Endothelial cell of umbilical vein (primary cell): ENCODE measurements around the gene SLC12A5. TPM values are rescaled to one million over a fixed set of nuclear protein-coding genes. Genes with fewer than 3 reads are reported as not detected.
A peak's percentile ranks its signal among the peaks of the same experiment; 100 is the strongest.
"Not testable (repeated sequence)": the region's sequence is repeated elsewhere in the genome, so short reads cannot be mapped to it uniquely, and the experiment has no call there.

ENCODE experiments used
- BruUV-seq: library from RNA; stranded (reverse); fragments of 400-500 nt; replicated peaks from 2 replicates; lab custom pipeline; 2021; lab: Mats Ljungman, UMichigan
- CTCF ChIA-PET: fragments of 300-600, 350-600 bp; sonication (Branson Sonifier 250); formaldehyde crosslinking; loops from one replicate; lab custom pipeline; 2021; ENCODE audit warnings: antibody characterized with exemption, inconsistent platforms; lab: Charles Lee
- POLR2A ChIA-PET: fragments of 300-600, 350-600 bp; sonication (Branson Sonifier 250); formaldehyde crosslinking; loops from one replicate; lab custom pipeline; 2021; ENCODE audit warnings: antibody characterized with exemption, inconsistent platforms; lab: Charles Lee
- DNase-seq: peaks from one replicate; pipeline ENCODE4 v3.0.0-alpha.2; 2011; ENCODE audit warnings: low read depth, low spot score
- FAIRE-seq: peaks from 2 replicates; lab custom pipeline; 2011; peaks lifted over from hg19 to GRCh38; lab: Jason Lieb, UNC
- H2AFZ ChIP-seq: 2 replicates; pipeline ENCODE4 v1.6.0; 2012; ENCODE audit warnings: low read depth, low read length, control low read depth, inconsistent platforms
- H3K27ac ChIP-seq: 2 replicates; pipeline ENCODE4 v1.5.1; 2011; ENCODE audit warnings: low read depth, mild to moderate bottlenecking, control low read depth, low read length, moderate library complexity; ENCODE audit not compliant: insufficient read depth
- H3K27me3 ChIP-seq, 2 experiments: 2 replicates each; pipeline versions ENCODE4 v1.6.0 to v1.6.1; 2011; ENCODE audit warnings: low read length in 2 of 2, mixed read lengths in 1 of 2; ENCODE audit not compliant: control insufficient read depth in 2 of 2, insufficient read depth in 2 of 2
- H3K36me3 ChIP-seq, 2 experiments: 2 replicates in 1 of 2; 3 replicates in 1 of 2; pipeline ENCODE4 v1.5.1; 2011; ENCODE audit warnings: low read length in 2 of 2, mild to moderate bottlenecking in 1 of 2, moderate library complexity in 1 of 2; ENCODE audit not compliant: control insufficient read depth in 2 of 2, insufficient read depth in 2 of 2; ENCODE audit errors: extremely low read depth in 1 of 2
- H3K4me1 ChIP-seq: 3 replicates; pipeline ENCODE4 v1.5.1; 2011; ENCODE audit warnings: mild to moderate bottlenecking, low read length; ENCODE audit not compliant: control insufficient read depth, insufficient read depth; ENCODE audit errors: extremely low read depth
- H3K4me2 ChIP-seq: 2 replicates; pipeline ENCODE4 v1.6.1; 2011; ENCODE audit warnings: low read length, control low read depth, mixed read lengths; ENCODE audit not compliant: insufficient read depth
- H3K4me3 ChIP-seq, 3 experiments: fragments of 200-600 bp in 1 of 3; sonication (generic), shearing (Covaris generic) in 1 of 3; replicated peaks in 1 of 3; 2 replicates each; pipeline ENCODE4 v1.5.1; 2011 to 2016; ENCODE audit warnings: control low read depth in 3 of 3, low read length in 3 of 3, mild to moderate bottlenecking in 2 of 3, inconsistent platforms in 1 of 3, low read depth in 1 of 3, moderate library complexity in 1 of 3; ENCODE audit not compliant: insufficient read depth in 1 of 3
- H3K79me2 ChIP-seq: 2 replicates; pipeline ENCODE4 v1.6.0; 2012; ENCODE audit warnings: low read length, inconsistent platforms; ENCODE audit not compliant: control insufficient read depth, insufficient read depth
- H3K9ac ChIP-seq: replicated peaks from 2 replicates; pipeline ENCODE3; 2011; ENCODE audit warnings: low read length, control low read depth; ENCODE audit not compliant: insufficient read depth; ENCODE audit errors: extremely low read depth
- H3K9me1 ChIP-seq: replicated peaks from 3 replicates; pipeline ENCODE4 v1.6.0; 2011; ENCODE audit warnings: mild to moderate bottlenecking, low read length; ENCODE audit not compliant: control insufficient read depth, insufficient read depth; ENCODE audit errors: extremely low read depth
- H3K9me3 ChIP-seq: replicated peaks from 2 replicates; pipeline ENCODE4 v1.5.1; 2012; ENCODE audit warnings: low read length, inconsistent platforms; ENCODE audit not compliant: control insufficient read depth, insufficient read depth
- H4K20me1 ChIP-seq: replicated peaks from 2 replicates; pipeline ENCODE3; 2011; ENCODE audit warnings: mild to moderate bottlenecking, low read length; ENCODE audit not compliant: control insufficient read depth, insufficient read depth; ENCODE audit errors: extremely low read depth
- EZH2 ChIP-seq: IDR thresholded peaks from 2 replicates; pipeline ENCODE4 v1.6.1; 2012; ENCODE audit warnings: borderline replicate concordance, low read depth, mild to moderate bottlenecking, moderate library complexity, low read length, inconsistent platforms; ENCODE audit not compliant: severe bottlenecking
- dilution Hi-C: fragments of 300-500 bp; cut with MboI; formaldehyde crosslinking; loops from one replicate; pipeline ENCODE4 v1.15.0; 2019; ENCODE audit warnings: low sequenced_read_pairs; ENCODE audit not compliant: extremely low pct_ligation_motif_present
- intact Hi-C: fragments of 100-400 bp; cut with micrococcal nuclease; formaldehyde crosslinking; loops from one replicate; pipeline ENCODE4 v1.10.0; 2022
- polyA plus RNA-seq, 4 experiments: library from polyadenylated mRNA; depleted of rRNA in 3 of 4; stranded (reverse) in 3 of 4; unstranded in 1 of 4; fragments of >200 nt; gene quantifications; 2 replicates each; pipeline versions ENCODE4 v1.2.1 to v1.2.3, GENCODE V29; 2011 to 2012; ENCODE audit warnings: missing spikeins in 1 of 4
- total RNA-seq: library from RNA; stranded (reverse); gene quantifications from 2 replicates; pipeline ENCODE4 v1.2.3, GENCODE V29; 2021
- TF ChIP-seq, protein P1 (sequence below), 2 donors: IDR thresholded peaks; 1 replicate in 1 of 2; 2 replicates in 1 of 2; pipeline ENCODE4 v1.5.1; 2011; ENCODE audit warnings: low read length in 2 of 2, mild to moderate bottlenecking in 2 of 2, moderate library complexity in 2 of 2, control low read depth in 1 of 2, inconsistent platforms in 1 of 2, low read depth in 1 of 2; ENCODE audit not compliant: insufficient read depth in 1 of 2; ENCODE audit errors: extremely low read depth in 1 of 2

Gene SLC12A5
- total and polyA plus RNA-seq, 2 donors (not counting 3 experiments of a cell fraction or from before 2014, with no cell fraction given), result 1.6 to 2.3 TPM

- Histone ChIP-seq H3K4me1 (no peaks in the 10 kb centered on the region), H3K27me3 (peaks cover 4 to 8% of the 10 kb centered on the region in 2 experiments), H3K79me2 (no peaks in the 10 kb centered on the region), H2AFZ (no peak overlapping the region), H3K27ac (no peak overlapping the region), H3K9ac (no peak overlapping the region), H3K9me1 (no peaks in the 10 kb centered on the region), H3K9me3 (no peaks in the 10 kb centered on the region), H3K4me2 (no peak overlapping the region), H3K4me3 (no peak overlapping the region), H4K20me1 (no peaks in the 10 kb centered on the region), H3K36me3 (no peaks in the 10 kb centered on the region)
- intact Hi-C loops, result loop anchor here (2.0 kb wide), 1 partner anchor 24 kb away; no protein-coding TSS in a partner anchor
- dilution Hi-C loops, result no loop called here
- FAIRE-seq (peak; percentile 87), DNase-seq (peak; percentile 64)
- BruUV-seq, result no TSS peak
- POLR2A ChIA-PET, result interaction anchor here (0.6 kb wide), 1 partner anchor 1070 kb away, joined by 3 read pairs; no protein-coding TSS in a partner anchor
- TF ChIP-seq, protein P1, sequence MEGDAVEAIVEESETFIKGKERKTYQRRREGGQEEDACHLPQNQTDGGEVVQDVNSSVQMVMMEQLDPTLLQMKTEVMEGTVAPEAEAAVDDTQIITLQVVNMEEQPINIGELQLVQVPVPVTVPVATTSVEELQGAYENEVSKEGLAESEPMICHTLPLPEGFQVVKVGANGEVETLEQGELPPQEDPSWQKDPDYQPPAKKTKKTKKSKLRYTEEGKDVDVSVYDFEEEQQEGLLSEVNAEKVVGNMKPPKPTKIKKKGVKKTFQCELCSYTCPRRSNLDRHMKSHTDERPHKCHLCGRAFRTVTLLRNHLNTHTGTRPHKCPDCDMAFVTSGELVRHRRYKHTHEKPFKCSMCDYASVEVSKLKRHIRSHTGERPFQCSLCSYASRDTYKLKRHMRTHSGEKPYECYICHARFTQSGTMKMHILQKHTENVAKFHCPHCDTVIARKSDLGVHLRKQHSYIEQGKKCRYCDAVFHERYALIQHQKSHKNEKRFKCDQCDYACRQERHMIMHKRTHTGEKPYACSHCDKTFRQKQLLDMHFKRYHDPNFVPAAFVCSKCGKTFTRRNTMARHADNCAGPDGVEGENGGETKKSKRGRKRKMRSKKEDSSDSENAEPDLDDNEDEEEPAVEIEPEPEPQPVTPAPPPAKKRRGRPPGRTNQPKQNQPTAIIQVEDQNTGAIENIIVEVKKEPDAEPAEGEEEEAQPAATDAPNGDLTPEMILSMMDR (IDR thresholded peaks at IDR 0.05; ENCODE audit: extremely low read depth in 1 of 2, insufficient read depth in 1 of 2, low read depth in 1 of 2, low read length in 2 of 2), result peak; percentile 83 to 94
- TF ChIP-seq EZH2, result no peak
- CTCF ChIA-PET, result interaction anchor here (0.6 to 5.3 kb wide), 36 partner anchors 8 to 1016 kb away, joined by 3 to 80 read pairs (median 4); partner anchors contain the start of genes MMP9 and ZNF335
Observed at GRCh38 chr20:45987108-45987780, 41.8 kb upstream of the SLC12A5 start.

DNA sequence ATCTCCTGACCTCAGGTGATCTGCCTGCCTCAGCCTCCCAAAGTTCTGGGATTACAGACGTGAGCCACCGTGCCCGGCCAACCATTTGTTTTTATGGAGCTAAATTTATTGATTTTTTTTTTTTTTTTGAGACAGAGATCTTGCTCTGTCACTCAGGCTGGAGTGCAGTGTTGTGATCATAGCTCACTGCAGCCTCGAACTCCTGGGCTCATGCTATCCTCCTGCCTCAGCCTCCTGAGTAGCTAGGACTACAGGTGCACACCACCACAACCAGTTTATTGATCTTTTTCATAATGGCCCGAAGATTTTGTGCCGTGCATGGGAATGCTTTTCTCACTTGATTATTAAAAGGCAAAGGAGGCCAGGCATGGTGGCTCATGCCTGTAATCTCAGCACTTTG is 40.2 kb upstream of the SLC12A5 start:
- H3K9me1 ChIP-seq, H3K79me2 ChIP-seq, BruUV-seq, H3K36me3 ChIP-seq, DNase-seq, H3K9me3 ChIP-seq, intact Hi-C loops, dilution Hi-C loops, H3K9ac ChIP-seq, H3K27me3 ChIP-seq, H2AFZ ChIP-seq, POLR2A ChIA-PET, H4K20me1 ChIP-seq, H3K4me2 ChIP-seq, FAIRE-seq, H3K4me1 ChIP-seq, H3K27ac ChIP-seq, H3K4me3 ChIP-seq: not testable (repeated sequence)
- CTCF ChIA-PET, result interaction anchor here (0.6 to 5.3 kb wide), 10 partner anchors 11 to 165 kb away, joined by 3 to 55 read pairs (median 8); partner anchors contain the start of gene MMP9
